PC-3 (cell line): ENCODE data around the gene PIEZO1.

Source experiments
- CTCF ChIP-seq: fragments of 300-600 bp; sonication (generic); conservative IDR thresholded peaks from 2 replicates; pipeline ENCODE4 v1.5.1; 2017; ENCODE audit warnings: antibody characterized with exemption, low read depth, mild to moderate bottlenecking, low read length
- EZH2 ChIP-seq: fragments of 300-600 bp; sonication (generic); IDR thresholded peaks from one replicate; pipeline ENCODE4 v1.6.1; 2017; ENCODE audit warnings: antibody characterized with exemption, mild to moderate bottlenecking, low read length; ENCODE audit not compliant: unreplicated experiment

- TF ChIP-seq CTCF (no peak), EZH2 (no peak)
These were observed 6.8 kb downstream of the PIEZO1 start for GRCh38 chr16:88778271-88778525.
